HG02588 (cell line): ENCODE results near the gene GRIFIN.

ENCODE experiments used
- ATAC-seq: cut with Tn5 transposase; IDR thresholded peaks from one replicate; pipeline ENCODE4 v1.9.1; 2021; ENCODE audit warnings: mild to moderate bottlenecking, moderate library complexity; ENCODE audit not compliant: unreplicated experiment

GRIFIN gene

GRCh38 chr7:2499719-2500430 lies 23.7 kb upstream of the GRIFIN start:
- ATAC-seq: no peak

GRCh38 chr7:2499181-2499580 lies 23.0 kb upstream of the GRIFIN start:
- ATAC-seq: no peak

- no peak for ATAC-seq
These were observed 22.5 kb upstream of the GRIFIN start for GRCh38 chr7:2498708-2499107.

GRCh38 chr7:2497500-2498336 lies 21.5 kb upstream of the GRIFIN start:
- no peak for ATAC-seq

- no peak for ATAC-seq
These were observed 20.9 kb upstream of the GRIFIN start for GRCh38 chr7:2497065-2497464.

GRCh38 chr7:2496375-2496774 lies 20.2 kb upstream of the GRIFIN start:
- no peak for ATAC-seq

GRCh38 chr7:2495418-2496299 lies 19.5 kb upstream of the GRIFIN start:
- ATAC-seq: no peak

- no peak for ATAC-seq
These were observed 18.3 kb upstream of the GRIFIN start for GRCh38 chr7:2494191-2495130.

- no peak for ATAC-seq
These were observed 17.3 kb upstream of the GRIFIN start for GRCh38 chr7:2493205-2494164.

- ATAC-seq: no peak
These were observed 15.8 kb upstream of the GRIFIN start for GRCh38 chr7:2492038-2492437.

- no peak for ATAC-seq
These were observed 14.0 kb upstream of the GRIFIN start for GRCh38 chr7:2490181-2490651.

GRCh38 chr7:2488681-2489080 lies 12.5 kb upstream of the GRIFIN start:
- no peak for ATAC-seq

- no peak for ATAC-seq
These were observed 12.1 kb upstream of the GRIFIN start for GRCh38 chr7:2488272-2488645.

GRCh38 chr7:2487586-2488271 lies 11.5 kb upstream of the GRIFIN start:
- no peak for ATAC-seq

- ATAC-seq: no peak
These were observed 8.7 kb upstream of the GRIFIN start for GRCh38 chr7:2484868-2485267.

GRCh38 chr7:2483494-2483893 lies 7.3 kb upstream of the GRIFIN start:
- ATAC-seq: no peak

- no peak for ATAC-seq
These were observed 6.7 kb upstream of the GRIFIN start for GRCh38 chr7:2482725-2483451.

- no peak for ATAC-seq
These were observed 5.0 kb upstream of the GRIFIN start for GRCh38 chr7:2481195-2481594.
